ENCODE data around the gene EIF2B4. TPM values are rescaled to one million over a fixed set of nuclear protein-coding genes. Genes with fewer than 3 reads are reported as not detected.

Gene EIF2B4
- total and polyA plus RNA-seq, 2 experiments from 2014 or later: 51.4 to 64.0 TPM

GRCh38 chr2:27314709-27315108 lies 55.4 kb downstream of the EIF2B4 start:
- no peak; the same call in 2 of the 3 replicates for ATAC-seq
- TF ChIP-seq CTCF (conservative IDR thresholded peaks at IDR 0.05; ENCODE audit: low read depth in 2 of 2): no peak
- TF ChIP-seq NANOG (IDR thresholded peaks at IDR 0.05; ENCODE audit: borderline replicate concordance): no peak
- TF ChIP-seq ZNF114 (CRISPR knock-in tag; IDR thresholded peaks at IDR 0.05): no peak
- no peak for TF ChIP-seq JUNB (IDR thresholded peaks at IDR 0.05; ENCODE audit: unreplicated experiment)
- TF ChIP-seq POLR2AphosphoS5 (IDR thresholded peaks at IDR 0.05; ENCODE audit: low read depth): no peak
- no peak for TF ChIP-seq ZNF331 (CRISPR knock-in tag; IDR thresholded peaks at IDR 0.05; ENCODE audit: low read depth)
- TF ChIP-seq CREB1 (CRISPR knock-in tag; IDR thresholded peaks at IDR 0.05; ENCODE audit: low read depth): no peak
- TF ChIP-seq STAT1 (IDR thresholded peaks at IDR 0.05; ENCODE audit: unreplicated experiment): no peak

More at GRCh38 chr2:27314709-27315108, 55.4 kb downstream of the EIF2B4 start:
- H3K4me3 Mint-ChIP-seq: no peak overlapping the region
- Histone ChIP-seq H3F3A (replicated peaks; ENCODE audit: low read depth) (no peaks in the 10 kb centered on the region), H3K27ac (ENCODE audit: low read depth) (no peak overlapping the region), H3K4me2 (no peak overlapping the region), H3K4me3 (no peak overlapping the region), H3K79me2 (replicated peaks; ENCODE audit: insufficient read depth) (no peaks in the 10 kb centered on the region), H3K9me2 (ENCODE audit: insufficient read depth) (no peaks in the 10 kb centered on the region), H2AFZ (no peak overlapping the region), H3K36me3 (ENCODE audit: insufficient read depth) (no peaks in the 10 kb centered on the region), H4K20me1 (replicated peaks; ENCODE audit: insufficient read depth) (0 out of 2 replicates have a peak, but pooled peaks cover 3% of the 10 kb centered on the region), H3K27me3 (ENCODE audit: insufficient read depth) (peaks cover 2% of the 10 kb centered on the region; the same call in 1 of the 2 replicates), H3K4me1 (ENCODE audit: insufficient read depth) (peaks cover 12% of the 10 kb centered on the region)
- H3K36me3 Mint-ChIP-seq (ENCODE audit: low read depth): peaks cover 2% of the 10 kb centered on the region; the same call in 1 of the 3 replicates
- peaks cover 2% of the 10 kb centered on the region for H3K27me3 Mint-ChIP-seq (ENCODE audit: insufficient read depth, low read depth, poor library complexity)
- no peaks in the 10 kb centered on the region for H3K9me3 Mint-ChIP-seq
- DNase-seq (ENCODE audit: low spot score): no peak
- H3K27ac Mint-ChIP-seq: no peak overlapping the region
- peaks cover 15% of the 10 kb centered on the region; the same call in 2 of the 3 replicates for H3K4me1 Mint-ChIP-seq

Other genes starting within 250 kb of the EIF2B4 start
- gene ABHD1, start 246.5 kb downstream of the EIF2B4 start, total RNA-seq (2014; rRNA removed; shearing (Covaris generic)): 0.19 and 0.38 TPM in 2 replicates
- gene ABHD1, start 246.5 kb downstream of the EIF2B4 start, polyA plus RNA-seq (2016; fragmentation: Nextera tagmentation; extraction: Ambion mirVana): 0.55 and 0.66 TPM in 2 replicates
- 65.9 and 79.7 TPM in 2 replicates for gene PREB, start 235.7 kb downstream of the EIF2B4 start, total RNA-seq (2014; rRNA removed; shearing (Covaris generic))
- gene PREB, start 235.7 kb downstream of the EIF2B4 start, polyA plus RNA-seq (2016; fragmentation: Nextera tagmentation; extraction: Ambion mirVana): 39.0 and 41.2 TPM in 2 replicates
- gene PRR30, start 230.9 kb downstream of the EIF2B4 start, total RNA-seq (2014; rRNA removed; shearing (Covaris generic)): not detected in 2 replicates
- not detected in 2 replicates for gene PRR30, start 230.9 kb downstream of the EIF2B4 start, polyA plus RNA-seq (2016; fragmentation: Nextera tagmentation; extraction: Ambion mirVana)
- 0.07 TPM in 1 of 2 replicates, not detected in the other for gene TCF23, start 221.3 kb downstream of the EIF2B4 start, total RNA-seq (2014; rRNA removed; shearing (Covaris generic))
- gene TCF23, start 221.3 kb downstream of the EIF2B4 start, polyA plus RNA-seq (2016; fragmentation: Nextera tagmentation; extraction: Ambion mirVana): 0.03 TPM in 1 of 2 replicates, not detected in the other
- gene ATRAID, start 158.3 kb downstream of the EIF2B4 start, total RNA-seq (2014; rRNA removed; shearing (Covaris generic)): 98.3 and 129 TPM in 2 replicates
- gene ATRAID, start 158.3 kb downstream of the EIF2B4 start, polyA plus RNA-seq (2016; fragmentation: Nextera tagmentation; extraction: Ambion mirVana): 154 and 164 TPM in 2 replicates
- 138 and 153 TPM in 2 replicates for gene SLC5A6, start 158.1 kb downstream of the EIF2B4 start, total RNA-seq (2014; rRNA removed; shearing (Covaris generic))
- gene SLC5A6, start 158.1 kb downstream of the EIF2B4 start, polyA plus RNA-seq (2016; fragmentation: Nextera tagmentation; extraction: Ambion mirVana): 41.0 and 44.3 TPM in 2 replicates
- 126 and 147 TPM in 2 replicates for gene CAD, start 153.0 kb downstream of the EIF2B4 start, total RNA-seq (2014; rRNA removed; shearing (Covaris generic))
- gene CAD, start 153.0 kb downstream of the EIF2B4 start, polyA plus RNA-seq (2016; fragmentation: Nextera tagmentation; extraction: Ambion mirVana): 38.1 and 39.2 TPM in 2 replicates
- gene SLC30A3, start 107.3 kb downstream of the EIF2B4 start, total RNA-seq (2014; rRNA removed; shearing (Covaris generic)): 5.1 and 8.3 TPM in 2 replicates
- gene SLC30A3, start 107.3 kb downstream of the EIF2B4 start, polyA plus RNA-seq (2016; fragmentation: Nextera tagmentation; extraction: Ambion mirVana): 4.1 and 6.0 TPM in 2 replicates
- gene DNAJC5G, start 94.9 kb downstream of the EIF2B4 start, total RNA-seq (2014; rRNA removed; shearing (Covaris generic)): 0.39 and 0.59 TPM in 2 replicates
- gene DNAJC5G, start 94.9 kb downstream of the EIF2B4 start, polyA plus RNA-seq (2016; fragmentation: Nextera tagmentation; extraction: Ambion mirVana): not detected in 2 replicates
- 3.3 and 4.5 TPM in 2 replicates for gene TRIM54, start 87.9 kb downstream of the EIF2B4 start, total RNA-seq (2014; rRNA removed; shearing (Covaris generic))
- 1.6 and 3.4 TPM in 2 replicates for gene TRIM54, start 87.9 kb downstream of the EIF2B4 start, polyA plus RNA-seq (2016; fragmentation: Nextera tagmentation; extraction: Ambion mirVana)
- gene UCN, start 61.9 kb downstream of the EIF2B4 start, total RNA-seq (2014; rRNA removed; shearing (Covaris generic)): 0.59 TPM in 1 of 2 replicates, not detected in the other
- gene UCN, start 61.9 kb downstream of the EIF2B4 start, polyA plus RNA-seq (2016; fragmentation: Nextera tagmentation; extraction: Ambion mirVana): 0.30 and 0.99 TPM in 2 replicates
- 52.5 and 68.9 TPM in 2 replicates for gene MPV17, start 47.2 kb downstream of the EIF2B4 start, total RNA-seq (2014; rRNA removed; shearing (Covaris generic))
- 93.1 and 94.2 TPM in 2 replicates for gene MPV17, start 47.2 kb downstream of the EIF2B4 start, polyA plus RNA-seq (2016; fragmentation: Nextera tagmentation; extraction: Ambion mirVana)
- 110 and 118 TPM in 2 replicates for gene GTF3C2, start 13.6 kb downstream of the EIF2B4 start, total RNA-seq (2014; rRNA removed; shearing (Covaris generic))
- 69.1 and 81.7 TPM in 2 replicates for gene GTF3C2, start 13.6 kb downstream of the EIF2B4 start, polyA plus RNA-seq (2016; fragmentation: Nextera tagmentation; extraction: Ambion mirVana)
- gene SNX17, start 278 bp upstream of the EIF2B4 start, total RNA-seq (2014; rRNA removed; shearing (Covaris generic)): 58.0 and 66.2 TPM in 2 replicates
- 32.6 and 34.0 TPM in 2 replicates for gene SNX17, start 278 bp upstream of the EIF2B4 start, polyA plus RNA-seq (2016; fragmentation: Nextera tagmentation; extraction: Ambion mirVana)
- 13.2 and 13.4 TPM in 2 replicates for gene ZNF513, start 10.4 kb upstream of the EIF2B4 start, total RNA-seq (2014; rRNA removed; shearing (Covaris generic))
- 10.4 and 11.3 TPM in 2 replicates for gene ZNF513, start 10.4 kb upstream of the EIF2B4 start, polyA plus RNA-seq (2016; fragmentation: Nextera tagmentation; extraction: Ambion mirVana)
- gene PPM1G, start 39.3 kb upstream of the EIF2B4 start, total RNA-seq (2014; rRNA removed; shearing (Covaris generic)): 178 and 183 TPM in 2 replicates
- gene PPM1G, start 39.3 kb upstream of the EIF2B4 start, polyA plus RNA-seq (2016; fragmentation: Nextera tagmentation; extraction: Ambion mirVana): 201 and 211 TPM in 2 replicates
- gene NRBP1, start 58.3 kb upstream of the EIF2B4 start, total RNA-seq (2014; rRNA removed; shearing (Covaris generic)): 118 and 128 TPM in 2 replicates
- gene NRBP1, start 58.3 kb upstream of the EIF2B4 start, polyA plus RNA-seq (2016; fragmentation: Nextera tagmentation; extraction: Ambion mirVana): 73.4 and 75.0 TPM in 2 replicates
- gene KRTCAP3, start 72.0 kb upstream of the EIF2B4 start, total RNA-seq (2014; rRNA removed; shearing (Covaris generic)): 6.6 and 15.8 TPM in 2 replicates
- gene KRTCAP3, start 72.0 kb upstream of the EIF2B4 start, polyA plus RNA-seq (2016; fragmentation: Nextera tagmentation; extraction: Ambion mirVana): 51.2 and 52.4 TPM in 2 replicates
- gene IFT172, start 119.4 kb upstream of the EIF2B4 start, total RNA-seq (2014; rRNA removed; shearing (Covaris generic)): 17.2 and 17.6 TPM in 2 replicates
- 8.9 and 9.1 TPM in 2 replicates for gene IFT172, start 119.4 kb upstream of the EIF2B4 start, polyA plus RNA-seq (2016; fragmentation: Nextera tagmentation; extraction: Ambion mirVana)
- 13.3 and 13.7 TPM in 2 replicates for gene FNDC4, start 124.9 kb upstream of the EIF2B4 start, total RNA-seq (2014; rRNA removed; shearing (Covaris generic))
- 5.9 and 7.8 TPM in 2 replicates for gene FNDC4, start 124.9 kb upstream of the EIF2B4 start, polyA plus RNA-seq (2016; fragmentation: Nextera tagmentation; extraction: Ambion mirVana)
- not detected in 2 replicates for gene GCKR, start 126.5 kb upstream of the EIF2B4 start, total RNA-seq (2014; rRNA removed; shearing (Covaris generic))
- not detected in 2 replicates for gene GCKR, start 126.5 kb upstream of the EIF2B4 start, polyA plus RNA-seq (2016; fragmentation: Nextera tagmentation; extraction: Ambion mirVana)
- 26.5 and 38.4 TPM in 2 replicates for gene ZNF512, start 212.7 kb upstream of the EIF2B4 start, total RNA-seq (2014; rRNA removed; shearing (Covaris generic))
- gene ZNF512, start 212.7 kb upstream of the EIF2B4 start, polyA plus RNA-seq (2016; fragmentation: Nextera tagmentation; extraction: Ambion mirVana): 21.8 and 26.0 TPM in 2 replicates

Measured in GM23338 (cell line).